WTC11 (cell line): ENCODE measurements around the gene ENO3. TPM values are rescaled to one million over a fixed set of nuclear protein-coding genes. Genes with fewer than 3 reads are reported as not detected.

Source experiments
- ATAC-seq: fragments of 200-7000 bp; cut with Tn5 transposase; 2 replicates; pipeline ENCODE4 v1.10.0; 2021; ENCODE audit warnings: mild to moderate bottlenecking, moderate library complexity
- CTCF ChIA-PET: fragments of 300-600 bp; sonication (Branson Sonifier 250); formaldehyde crosslinking; loops from one replicate; lab custom pipeline; 2021; ENCODE audit warnings: antibody characterized with exemption; lab: Charles Lee
- POLR2A ChIA-PET: fragments of 350-600 bp; sonication (Branson Sonifier 250); formaldehyde crosslinking; loops from one replicate; lab custom pipeline; 2021; ENCODE audit warnings: antibody characterized with exemption; lab: Charles Lee
- DNase-seq: peaks from one replicate; pipeline ENCODE4 v3.0.0; 2021; ENCODE audit warnings: low spot score
- H3K27ac Mint-ChIP-seq: 2 replicates; pipeline ENCODE4 v1.8.0; 2021; ENCODE audit warnings: mixed read lengths
- H3K27me3 Mint-ChIP-seq: 2 replicates; pipeline ENCODE4 v1.8.0; 2021; ENCODE audit warnings: low read depth, mild to moderate bottlenecking, moderate library complexity, mixed read lengths
- H3K36me3 Mint-ChIP-seq: 2 replicates; pipeline ENCODE4 v1.8.0; 2021; ENCODE audit warnings: mixed read lengths
- H3K4me1 Mint-ChIP-seq: 2 replicates; pipeline ENCODE4 v1.8.0; 2022; ENCODE audit warnings: mixed read lengths
- H3K4me3 Mint-ChIP-seq: 2 replicates; pipeline ENCODE4 v1.8.0; 2021; ENCODE audit warnings: mild to moderate bottlenecking, moderate library complexity, mixed read lengths
- H3K9me3 Mint-ChIP-seq: 2 replicates; pipeline ENCODE4 v1.8.0; 2021; ENCODE audit warnings: mixed read lengths
- ATF2 ChIP-seq: sonication (generic); formaldehyde crosslinking; IDR thresholded peaks from 2 replicates; pipeline ENCODE4 v1.8.1; 2022; ENCODE audit warnings: low read depth, missing genetic modification reagents, borderline replicate concordance
- CREB1 ChIP-seq: sonication (generic); formaldehyde crosslinking; IDR thresholded peaks from 2 replicates; pipeline ENCODE4 v1.8.0; 2023; ENCODE audit warnings: mild to moderate bottlenecking, missing genetic modification reagents
- CREM ChIP-seq: sonication (generic); formaldehyde crosslinking; IDR thresholded peaks from 2 replicates; pipeline ENCODE4 v1.8.1; 2022; ENCODE audit warnings: mild to moderate bottlenecking, missing genetic modification reagents, moderate library complexity
- CTCF ChIP-seq: fragments of 200-600 bp; IDR thresholded peaks from 2 replicates; pipeline ENCODE4 v1.8.0; 2022; ENCODE audit warnings: antibody characterized with exemption
- ETV6 ChIP-seq: sonication (generic); formaldehyde crosslinking; IDR thresholded peaks from 2 replicates; pipeline ENCODE4 v1.8.1; 2022; ENCODE audit warnings: mild to moderate bottlenecking, missing genetic modification reagents
- FOXK1 ChIP-seq: sonication (generic); formaldehyde crosslinking; IDR thresholded peaks from 2 replicates; pipeline ENCODE4 v1.8.0; 2022; ENCODE audit warnings: mild to moderate bottlenecking, moderate library complexity, missing genetic modification reagents
- FOXP1 ChIP-seq: sonication (generic); formaldehyde crosslinking; IDR thresholded peaks from 2 replicates; pipeline ENCODE4 v1.8.0; 2022; ENCODE audit warnings: missing genetic modification reagents, mild to moderate bottlenecking, moderate library complexity, borderline replicate concordance
- MYBL2 ChIP-seq: sonication (generic); formaldehyde crosslinking; IDR thresholded peaks from 2 replicates; pipeline ENCODE4 v1.8.1; 2023; ENCODE audit warnings: mild to moderate bottlenecking, moderate library complexity, missing genetic modification reagents
- RELA ChIP-seq: sonication (generic); formaldehyde crosslinking; IDR thresholded peaks from 2 replicates; pipeline ENCODE4 v1.8.1; 2022; ENCODE audit warnings: missing genetic modification reagents, mild to moderate bottlenecking, borderline replicate concordance
- SMAD3 ChIP-seq: sonication (generic); formaldehyde crosslinking; IDR thresholded peaks from 2 replicates; pipeline ENCODE4 v1.8.0; 2022; ENCODE audit warnings: missing genetic modification reagents, mild to moderate bottlenecking, borderline replicate concordance
- USF1 ChIP-seq: sonication (generic); formaldehyde crosslinking; IDR thresholded peaks from 2 replicates; pipeline ENCODE4 v1.8.0; 2022; ENCODE audit warnings: mild to moderate bottlenecking, missing genetic modification reagents
- USF2 ChIP-seq: sonication (generic); formaldehyde crosslinking; IDR thresholded peaks from 2 replicates; pipeline ENCODE4 v1.8.1; 2023; ENCODE audit warnings: mild to moderate bottlenecking, missing genetic modification reagents, moderate library complexity
- ZBTB43 ChIP-seq: sonication (generic); formaldehyde crosslinking; IDR thresholded peaks from 2 replicates; pipeline ENCODE4 v1.8.1; 2023; ENCODE audit warnings: mild to moderate bottlenecking, missing genetic modification reagents
- ZNF396 ChIP-seq: fragments of 250-450 bp; sonication (Bioruptor Pico); IDR thresholded peaks from 2 replicates; pipeline ENCODE4 v1.8.0; 2021; ENCODE audit warnings: mild to moderate bottlenecking, moderate library complexity, borderline replicate concordance
- ZSCAN18 ChIP-seq: fragments of 250-450 bp; sonication (Bioruptor Pico); IDR thresholded peaks from 2 replicates; pipeline ENCODE4 v2.1.2; 2022; ENCODE audit warnings: mild to moderate bottlenecking, moderate library complexity
- total RNA-seq: library from RNA; stranded (reverse); gene quantifications from 3 replicates; pipeline ENCODE4 v1.2.3, GENCODE V29; 2021
- TF ChIP-seq, protein P1 (sequence below): sonication (generic); formaldehyde crosslinking; IDR thresholded peaks from 2 replicates; pipeline ENCODE4 v1.8.0; 2023; ENCODE audit warnings: missing genetic modification reagents
- TF ChIP-seq, protein P2 (sequence below): fragments of 250-450 bp; sonication (Bioruptor Pico); IDR thresholded peaks from 2 replicates; pipeline ENCODE4 v1.9.0; 2021; ENCODE audit warnings: mild to moderate bottlenecking
- TF ChIP-seq, protein P3 (sequence below): sonication (generic); formaldehyde crosslinking; IDR thresholded peaks from 2 replicates; pipeline ENCODE4 v1.8.0; 2022; ENCODE audit warnings: missing genetic modification reagents

ENO3 gene
- total RNA-seq, 1 experiment from 2014 or later: 30.9 TPM

DNA sequence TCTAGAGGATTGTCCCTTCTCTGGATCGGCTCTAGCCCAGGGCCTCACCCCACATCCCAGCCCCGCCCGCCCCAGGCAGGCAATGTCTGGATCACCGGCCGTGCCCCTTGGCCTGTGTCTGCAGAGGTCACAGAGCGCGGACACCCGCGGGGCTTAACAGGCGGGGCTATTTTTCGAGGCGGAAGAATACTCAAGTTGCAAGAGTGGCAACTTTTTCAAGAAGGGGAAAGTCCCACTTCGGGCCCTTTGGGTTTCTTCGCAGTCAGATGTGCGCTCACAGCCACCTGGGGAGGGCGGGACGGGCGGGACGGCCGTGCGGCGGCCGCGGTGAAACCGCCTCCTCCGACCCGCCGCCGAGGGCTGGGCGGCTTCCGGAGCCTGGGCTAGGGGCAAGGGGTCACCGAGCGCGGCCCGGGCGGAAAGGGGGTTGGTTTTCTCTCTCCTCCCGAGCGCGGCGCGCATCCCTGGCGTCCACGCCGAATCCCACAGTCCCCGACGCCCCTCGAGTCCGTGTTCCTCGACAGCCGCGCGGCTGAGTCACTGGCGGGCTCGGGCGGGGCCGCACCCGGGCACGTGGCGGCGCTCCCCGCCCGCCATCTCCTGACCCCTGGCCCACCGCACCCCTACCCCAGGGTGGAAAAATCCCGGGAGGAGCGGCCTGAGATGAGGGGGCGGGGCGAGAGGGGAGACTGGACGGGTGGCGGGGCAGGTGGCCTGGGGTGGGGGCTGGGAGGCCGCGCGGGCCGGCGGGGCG is 1.4 kb upstream of the ENO3 start (continued):
- TF ChIP-seq USF1 (peak; percentile 56; the same call in 1 of the 2 replicates), SMAD3 (CRISPR knock-in tag) (no peak), ETV6 (CRISPR knock-in tag) (no peak), FOXK1 (CRISPR knock-in tag) (0 out of 2 replicates have a peak, but pooled peaks have one; percentile 21), FOXP1 (CRISPR knock-in tag) (no peak), CREB1 (CRISPR knock-in tag) (no peak), CREM (no peak), RELA (no peak), USF2 (peak; percentile 56; the same call in 1 of the 2 replicates), ZBTB43 (CRISPR knock-in tag) (no peak)
- TF ChIP-seq, protein P1, sequence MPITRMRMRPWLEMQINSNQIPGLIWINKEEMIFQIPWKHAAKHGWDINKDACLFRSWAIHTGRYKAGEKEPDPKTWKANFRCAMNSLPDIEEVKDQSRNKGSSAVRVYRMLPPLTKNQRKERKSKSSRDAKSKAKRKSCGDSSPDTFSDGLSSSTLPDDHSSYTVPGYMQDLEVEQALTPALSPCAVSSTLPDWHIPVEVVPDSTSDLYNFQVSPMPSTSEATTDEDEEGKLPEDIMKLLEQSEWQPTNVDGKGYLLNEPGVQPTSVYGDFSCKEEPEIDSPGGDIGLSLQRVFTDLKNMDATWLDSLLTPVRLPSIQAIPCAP (CRISPR knock-in tag): 0 out of 2 replicates have a peak, but pooled peaks have one; percentile 27
- TF ChIP-seq, protein P2, sequence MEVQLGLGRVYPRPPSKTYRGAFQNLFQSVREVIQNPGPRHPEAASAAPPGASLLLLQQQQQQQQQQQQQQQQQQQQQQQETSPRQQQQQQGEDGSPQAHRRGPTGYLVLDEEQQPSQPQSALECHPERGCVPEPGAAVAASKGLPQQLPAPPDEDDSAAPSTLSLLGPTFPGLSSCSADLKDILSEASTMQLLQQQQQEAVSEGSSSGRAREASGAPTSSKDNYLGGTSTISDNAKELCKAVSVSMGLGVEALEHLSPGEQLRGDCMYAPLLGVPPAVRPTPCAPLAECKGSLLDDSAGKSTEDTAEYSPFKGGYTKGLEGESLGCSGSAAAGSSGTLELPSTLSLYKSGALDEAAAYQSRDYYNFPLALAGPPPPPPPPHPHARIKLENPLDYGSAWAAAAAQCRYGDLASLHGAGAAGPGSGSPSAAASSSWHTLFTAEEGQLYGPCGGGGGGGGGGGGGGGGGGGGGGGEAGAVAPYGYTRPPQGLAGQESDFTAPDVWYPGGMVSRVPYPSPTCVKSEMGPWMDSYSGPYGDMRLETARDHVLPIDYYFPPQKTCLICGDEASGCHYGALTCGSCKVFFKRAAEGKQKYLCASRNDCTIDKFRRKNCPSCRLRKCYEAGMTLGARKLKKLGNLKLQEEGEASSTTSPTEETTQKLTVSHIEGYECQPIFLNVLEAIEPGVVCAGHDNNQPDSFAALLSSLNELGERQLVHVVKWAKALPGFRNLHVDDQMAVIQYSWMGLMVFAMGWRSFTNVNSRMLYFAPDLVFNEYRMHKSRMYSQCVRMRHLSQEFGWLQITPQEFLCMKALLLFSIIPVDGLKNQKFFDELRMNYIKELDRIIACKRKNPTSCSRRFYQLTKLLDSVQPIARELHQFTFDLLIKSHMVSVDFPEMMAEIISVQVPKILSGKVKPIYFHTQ (CRISPR knock-in tag): no peak
- TF ChIP-seq, protein P3, sequence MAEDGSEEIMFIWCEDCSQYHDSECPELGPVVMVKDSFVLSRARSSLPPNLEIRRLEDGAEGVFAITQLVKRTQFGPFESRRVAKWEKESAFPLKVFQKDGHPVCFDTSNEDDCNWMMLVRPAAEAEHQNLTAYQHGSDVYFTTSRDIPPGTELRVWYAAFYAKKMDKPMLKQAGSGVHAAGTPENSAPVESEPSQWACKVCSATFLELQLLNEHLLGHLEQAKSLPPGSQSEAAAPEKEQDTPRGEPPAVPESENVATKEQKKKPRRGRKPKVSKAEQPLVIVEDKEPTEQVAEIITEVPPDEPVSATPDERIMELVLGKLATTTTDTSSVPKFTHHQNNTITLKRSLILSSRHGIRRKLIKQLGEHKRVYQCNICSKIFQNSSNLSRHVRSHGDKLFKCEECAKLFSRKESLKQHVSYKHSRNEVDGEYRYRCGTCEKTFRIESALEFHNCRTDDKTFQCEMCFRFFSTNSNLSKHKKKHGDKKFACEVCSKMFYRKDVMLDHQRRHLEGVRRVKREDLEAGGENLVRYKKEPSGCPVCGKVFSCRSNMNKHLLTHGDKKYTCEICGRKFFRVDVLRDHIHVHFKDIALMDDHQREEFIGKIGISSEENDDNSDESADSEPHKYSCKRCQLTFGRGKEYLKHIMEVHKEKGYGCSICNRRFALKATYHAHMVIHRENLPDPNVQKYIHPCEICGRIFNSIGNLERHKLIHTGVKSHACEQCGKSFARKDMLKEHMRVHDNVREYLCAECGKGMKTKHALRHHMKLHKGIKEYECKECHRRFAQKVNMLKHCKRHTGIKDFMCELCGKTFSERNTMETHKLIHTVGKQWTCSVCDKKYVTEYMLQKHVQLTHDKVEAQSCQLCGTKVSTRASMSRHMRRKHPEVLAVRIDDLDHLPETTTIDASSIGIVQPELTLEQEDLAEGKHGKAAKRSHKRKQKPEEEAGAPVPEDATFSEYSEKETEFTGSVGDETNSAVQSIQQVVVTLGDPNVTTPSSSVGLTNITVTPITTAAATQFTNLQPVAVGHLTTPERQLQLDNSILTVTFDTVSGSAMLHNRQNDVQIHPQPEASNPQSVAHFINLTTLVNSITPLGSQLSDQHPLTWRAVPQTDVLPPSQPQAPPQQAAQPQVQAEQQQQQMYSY: no peak

DNA sequence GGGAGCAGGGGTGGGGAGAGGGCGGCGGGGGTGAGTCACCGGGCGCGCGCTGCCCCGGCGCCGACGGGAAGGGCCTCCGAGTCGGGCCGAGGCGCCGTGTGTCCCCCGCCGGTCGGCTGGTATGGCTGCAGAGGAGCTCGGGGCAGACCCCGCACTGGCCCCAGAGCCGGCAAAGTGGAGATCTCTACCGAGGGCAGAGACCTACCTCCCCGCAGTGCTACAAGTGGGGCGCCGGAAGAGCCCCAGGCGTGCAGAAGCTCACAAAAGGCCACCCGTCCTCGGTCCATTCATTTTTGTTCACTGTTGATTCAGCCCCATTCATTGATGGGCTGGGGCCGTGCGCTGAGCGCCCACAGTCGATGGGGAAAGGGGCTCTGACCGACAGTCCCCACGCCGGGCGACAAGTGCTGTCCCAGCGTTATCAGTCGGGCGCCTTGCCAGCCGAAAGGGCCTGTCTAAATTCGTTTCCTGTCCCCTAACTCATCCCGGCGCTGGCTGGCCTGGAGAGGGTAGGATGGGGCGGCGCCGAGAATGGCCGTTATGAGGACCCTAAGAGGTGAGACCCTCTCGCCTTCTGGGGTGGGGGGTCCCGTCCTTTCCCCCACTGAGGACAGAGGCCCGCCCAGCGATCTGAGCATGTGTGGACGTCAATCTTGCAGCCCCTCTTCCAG is 709 bp upstream of the ENO3 start:
- ChIA-PET CTCF (interaction anchor here (1.0 to 5.4 kb wide), 5 partner anchors 10 to 41 kb away, joined by 3 to 27 read pairs (median 12); partner anchors contain the start of genes RNF167, SLC25A11 and SPAG7), POLR2A (interaction anchor here (0.6 to 2.5 kb wide), 6 partner anchors 10 to 181 kb away, joined by 3 to 18 read pairs (median 6); partner anchors contain the start of genes C17orf107, RNF167, SLC25A11 and SPAG7)
- H3K36me3 Mint-ChIP-seq: peaks cover 17% of the 10 kb centered on the region
- no peaks in the 10 kb centered on the region for H3K27me3 Mint-ChIP-seq
- peak overlapping the region; percentile 96 for H3K27ac Mint-ChIP-seq
- ATAC-seq (peak; percentile 7), DNase-seq (peak; percentile 58)
- H3K4me1 Mint-ChIP-seq: peaks cover 44% of the 10 kb centered on the region
- peak overlapping the region; percentile 85 for H3K4me3 Mint-ChIP-seq
- no peaks in the 10 kb centered on the region for H3K9me3 Mint-ChIP-seq
- no peak for TF ChIP-seq ATF2 (CRISPR knock-in tag)
- TF ChIP-seq ZSCAN18: no peak
- TF ChIP-seq CTCF: no peak
- no peak for TF ChIP-seq ZNF396 (CRISPR knock-in tag)
- TF ChIP-seq FOXP1 (CRISPR knock-in tag): 0 out of 2 replicates have a peak, but pooled peaks have one; percentile 4
- no peak for TF ChIP-seq MYBL2 (CRISPR knock-in tag)
